ENCODE data around the gene CENPH. TPM values are rescaled to one million over a fixed set of nuclear protein-coding genes. Genes with fewer than 3 reads are reported as not detected.
"Not testable (repeated sequence)": the region's sequence is repeated elsewhere in the genome, so short reads cannot be mapped to it uniquely, and the experiment has no call there.

The CENPH gene
- total and polyA plus RNA-seq, 2 experiments from 2014 or later = 3.7 to 10.8 TPM

GRCh38 chr5:69170495-69170894, 18.9 kb upstream of the CENPH start:
- no peak for TF ChIP-seq EZH2phosphoT487 (IDR thresholded peaks at IDR 0.05; ENCODE audit: low read depth, severe bottlenecking, unreplicated experiment)
- TF ChIP-seq CTCF (IDR thresholded peaks at IDR 0.05; ENCODE audit: poor library complexity) = no peak
- no peak for TF ChIP-seq EZH2 (IDR thresholded peaks at IDR 0.05; ENCODE audit: borderline replicate concordance)
- Histone ChIP-seq H3K4me1 (ENCODE audit: insufficient read depth) (peaks cover 12% of the 10 kb centered on the region), H3K36me3 (replicated peaks; ENCODE audit: insufficient read depth, low read depth) (no peaks in the 10 kb centered on the region), H3K9me3 (ENCODE audit: low read depth) (no peaks in the 10 kb centered on the region), H3K9me2 (replicated peaks; ENCODE audit: insufficient read depth) (no peaks in the 10 kb centered on the region), H3K79me2 (peaks cover 26% of the 10 kb centered on the region), H3K27me3 (no peaks in the 10 kb centered on the region), H2AFZ (no peak overlapping the region), H3K27ac (no peak overlapping the region), H3K4me3 (no peak overlapping the region), H3K4me2 (no peak overlapping the region), H4K20me1 (ENCODE audit: insufficient read depth, poor library complexity, severe bottlenecking) (no peaks in the 10 kb centered on the region)
- no peak for DNase-seq (ENCODE audit: low spot score)
- WGBS (ENCODE audit: low lambda C conversion rate, missing lambda C conversion rate) = 100% methylated on average over 1 of the region's 1 CpG

GRCh38 chr5:69170969-69171368, 18.4 kb upstream of the CENPH start:
- H3K79me2 ChIP-seq = peaks cover 26% of the 10 kb centered on the region
- no peaks in the 10 kb centered on the region for H4K20me1 ChIP-seq (ENCODE audit: insufficient read depth, poor library complexity, severe bottlenecking)
- H3K27me3 ChIP-seq = no peaks in the 10 kb centered on the region
- WGBS (ENCODE audit: low lambda C conversion rate, missing lambda C conversion rate) = 100% methylated on average over 3 of the region's 3 CpGs
- no peak overlapping the region for H3K27ac ChIP-seq
- no peak for DNase-seq (ENCODE audit: low spot score)
- H3K4me3 ChIP-seq = no peak overlapping the region
- H3K9me3 ChIP-seq (ENCODE audit: low read depth) = no peaks in the 10 kb centered on the region
- H3K4me2 ChIP-seq = no peak overlapping the region
- TF ChIP-seq EZH2 (IDR thresholded peaks at IDR 0.05; ENCODE audit: borderline replicate concordance) (no peak), CTCF (IDR thresholded peaks at IDR 0.05; ENCODE audit: poor library complexity) (no peak), EZH2phosphoT487 (IDR thresholded peaks at IDR 0.05; ENCODE audit: low read depth, severe bottlenecking, unreplicated experiment) (no peak)
- no peak overlapping the region for H2AFZ ChIP-seq
- H3K9me2 ChIP-seq (replicated peaks; ENCODE audit: insufficient read depth) = no peaks in the 10 kb centered on the region
- peaks cover 12% of the 10 kb centered on the region for H3K4me1 ChIP-seq (ENCODE audit: insufficient read depth)
- H3K36me3 ChIP-seq (replicated peaks; ENCODE audit: insufficient read depth, low read depth) = no peaks in the 10 kb centered on the region

GRCh38 chr5:69181659-69182293, 7.6 kb upstream of the CENPH start:
- H3K4me3 ChIP-seq; H3K9me2 ChIP-seq (replicated peaks; ENCODE audit: insufficient read depth); H3K36me3 ChIP-seq (replicated peaks; ENCODE audit: insufficient read depth, low read depth); H3K27me3 ChIP-seq; H3K4me1 ChIP-seq (ENCODE audit: insufficient read depth); H2AFZ ChIP-seq; DNase-seq (ENCODE audit: low spot score); H4K20me1 ChIP-seq (ENCODE audit: insufficient read depth, poor library complexity, severe bottlenecking); H3K4me2 ChIP-seq; H3K79me2 ChIP-seq; H3K27ac ChIP-seq; H3K9me3 ChIP-seq (ENCODE audit: low read depth): not testable (repeated sequence)
- 92% methylated on average over 15 of the region's 15 CpGs for WGBS (ENCODE audit: low lambda C conversion rate, missing lambda C conversion rate)

GRCh38 chr5:69184621-69185020, 4.8 kb upstream of the CENPH start:
- Histone ChIP-seq H3K4me1 (ENCODE audit: insufficient read depth) (peaks cover 4% of the 10 kb centered on the region), H3K27me3 (no peaks in the 10 kb centered on the region), H3K4me3 (no peak overlapping the region), H3K9me3 (ENCODE audit: low read depth) (no peaks in the 10 kb centered on the region), H2AFZ (no peak overlapping the region), H3K36me3 (replicated peaks; ENCODE audit: insufficient read depth, low read depth) (no peaks in the 10 kb centered on the region), H3K27ac (no peak overlapping the region), H4K20me1 (ENCODE audit: insufficient read depth, poor library complexity, severe bottlenecking) (no peaks in the 10 kb centered on the region), H3K4me2 (no peak overlapping the region), H3K79me2 (peaks cover 8% of the 10 kb centered on the region), H3K9me2 (replicated peaks; ENCODE audit: insufficient read depth) (no peaks in the 10 kb centered on the region)
- TF ChIP-seq EZH2phosphoT487 (IDR thresholded peaks at IDR 0.05; ENCODE audit: low read depth, severe bottlenecking, unreplicated experiment) (no peak), EZH2 (IDR thresholded peaks at IDR 0.05; ENCODE audit: borderline replicate concordance) (no peak), CTCF (IDR thresholded peaks at IDR 0.05; ENCODE audit: poor library complexity) (no peak)
- 100% methylated on average over 1 of the region's 1 CpG for WGBS (ENCODE audit: low lambda C conversion rate, missing lambda C conversion rate)
- DNase-seq (ENCODE audit: low spot score) = no peak

Data from hepatocyte (in vitro differentiated cells).